K562 (cell line): ENCODE data around the gene MXI1. TPM values are rescaled to one million over a fixed set of nuclear protein-coding genes. Genes with fewer than 3 reads are reported as not detected.

ENCODE experiments used
- ADNP ChIP-seq: fragments of 200-800 bp; sonication (Bioruptor generic); IDR thresholded peaks from 2 replicates; pipeline ENCODE4 v1.6.1; 2016; ENCODE audit warnings: missing genetic modification characterization, missing compliant biosample characterization
- ARID3B ChIP-seq: fragments of 250-450 bp; sonication (Bioruptor Pico); IDR thresholded peaks from 2 replicates; pipeline ENCODE4 v1.4.0; 2020; ENCODE audit warnings: borderline replicate concordance
- CREB3 ChIP-seq: fragments of 450-650 bp; conservative IDR thresholded peaks from 2 replicates; pipeline ENCODE4 v1.6.1; 2016; ENCODE audit warnings: missing genetic modification characterization, low read depth, mild to moderate bottlenecking, missing compliant biosample characterization, moderate library complexity
- EZH2 ChIP-seq: IDR thresholded peaks from 2 replicates; pipeline ENCODE4 v1.6.1; 2012; ENCODE audit warnings: low read depth, mild to moderate bottlenecking, inconsistent platforms, low read length, borderline replicate concordance
- HOXB6 ChIP-seq: fragments of 250-450 bp; sonication (Bioruptor Pico); IDR thresholded peaks from 2 replicates; pipeline ENCODE4 v1.5.1; 2022; ENCODE audit warnings: mild to moderate bottlenecking, borderline replicate concordance
- MBD2 ChIP-seq: sonication (generic); IDR thresholded peaks from 2 replicates; pipeline ENCODE4 v1.6.1; 2016; ENCODE audit warnings: low read depth, borderline replicate concordance
- MCM5 ChIP-seq: fragments of 450-650 bp; IDR thresholded peaks from 2 replicates; pipeline ENCODE4 v1.6.1; 2016; ENCODE audit warnings: low read depth
- NFATC3 ChIP-seq: fragments of 450-650 bp; IDR thresholded peaks from 2 replicates; pipeline ENCODE4 v1.6.1; 2017; ENCODE audit warnings: mild to moderate bottlenecking
- PURB ChIP-seq: sonication (generic); formaldehyde crosslinking; IDR thresholded peaks from 2 replicates; pipeline ENCODE4 v1.9.0; 2021; ENCODE audit warnings: low read depth, mild to moderate bottlenecking, missing genetic modification reagents
- RBFOX2 ChIP-seq: fragments of 200-400 bp; formaldehyde crosslinking; IDR thresholded peaks from 2 replicates; pipeline ENCODE4 v1.6.1; 2017; ENCODE audit warnings: low read depth, mild to moderate bottlenecking, low read length, moderate library complexity
- SMAD1 ChIP-seq: fragments of 150-350 bp; IDR thresholded peaks from 2 replicates; pipeline ENCODE4 v1.6.1; 2014; ENCODE audit warnings: low read length, low read depth; ENCODE audit not compliant: partially characterized antibody
- SREBF1 ChIP-seq: fragments of 150-350 bp; IDR thresholded peaks from 2 replicates; pipeline ENCODE4 v1.6.1; 2014; ENCODE audit warnings: antibody characterized with exemption, low read depth, low read length, borderline replicate concordance
- SREBF2 ChIP-seq: sonication (generic); formaldehyde crosslinking; IDR thresholded peaks from 2 replicates; pipeline ENCODE4 v1.4.0; 2020; ENCODE audit warnings: mild to moderate bottlenecking, missing genetic modification reagents
- ZBTB33 ChIP-seq: sonication (generic); formaldehyde crosslinking; IDR thresholded peaks from 2 replicates; pipeline ENCODE4 v1.8.1; 2023; ENCODE audit warnings: mild to moderate bottlenecking, missing genetic modification reagents
- ZNF384 ChIP-seq: IDR thresholded peaks from 2 replicates; pipeline ENCODE4 v1.6.1; 2012; ENCODE audit warnings: low read depth, low read length, improper control_type of control experiment
- ZNF511 ChIP-seq: sonication (generic); formaldehyde crosslinking; IDR thresholded peaks from 2 replicates; pipeline ENCODE4 v1.8.0; 2022; ENCODE audit warnings: mild to moderate bottlenecking, missing genetic modification reagents
- ZNF592 ChIP-seq: fragments of 450-650 bp; IDR thresholded peaks from 2 replicates; pipeline ENCODE4 v1.6.1; 2017; ENCODE audit warnings: antibody characterized with exemption, mild to moderate bottlenecking
- ZNF76 ChIP-seq: fragments of 250-450 bp; sonication (Bioruptor Pico); IDR thresholded peaks from 2 replicates; pipeline ENCODE4 v1.4.0; 2020; ENCODE audit warnings: mild to moderate bottlenecking, moderate library complexity, borderline replicate concordance
- polyA plus RNA-seq, 8 experiments: library from polyadenylated mRNA; depleted of rRNA in 4 of 8; stranded (reverse) in 5 of 8; unstranded in 3 of 8; fragments of >200 nt; fragmentation: Nextera tagmentation in 2 of 8; fragmentation: Illumina TruSeq in 1 of 8; extraction: Ambion mirVana in 2 of 8; extraction: Trizol in 1 of 8; gene quantifications; 2 replicates each; pipeline versions ENCODE4 v1.2.1 to v1.2.3, GENCODE V29; 2011 to 2014; ENCODE audit warnings: inconsistent platforms in 1 of 8, missing spikeins in 1 of 8
- total RNA-seq, 7 experiments: library from RNA; depleted of rRNA in 6 of 7; stranded (reverse); fragments of >200 nt in 6 of 7; fragmentation: Illumina TruSeq in 2 of 7; extraction: Trizol in 2 of 7; gene quantifications; 2 replicates each; pipeline versions ENCODE4 v1.2.1 to v1.2.3, GENCODE V29; 2011 to 2021; ENCODE audit warnings: low replicate concordance in 1 of 7

Gene MXI1
- total and polyA plus RNA-seq, 9 of the 15 experiments (the other 6 are each of a cell fraction or from before 2014, with no cell fraction given) = 9.1 to 23.7 (median 14.8) TPM

- no peak for TF ChIP-seq MCM5
- no peak for TF ChIP-seq ZBTB33 (CRISPR knock-in tag)
- no peak for TF ChIP-seq HOXB6 (CRISPR knock-in tag)
- no peak for TF ChIP-seq SMAD1
- TF ChIP-seq ZNF384 = no peak
- TF ChIP-seq ZNF592 = no peak
- TF ChIP-seq EZH2 = no peak
- no peak for TF ChIP-seq ZNF76 (CRISPR knock-in tag)
- TF ChIP-seq NFATC3 = no peak
- no peak for TF ChIP-seq CREB3
- no peak for TF ChIP-seq SREBF2
- no peak for TF ChIP-seq PURB (CRISPR knock-in tag)
- peak; percentile 81 for TF ChIP-seq RBFOX2
- no peak for TF ChIP-seq ZNF511
- TF ChIP-seq ADNP (tag) = peak; percentile 4; the same call in 1 of the 2 replicates
- no peak for TF ChIP-seq ARID3B (CRISPR knock-in tag)
- peak; percentile 86 for TF ChIP-seq MBD2
- no peak for TF ChIP-seq SREBF1
Measured at GRCh38 chr10:110225756-110226542, 18.5 kb downstream of the MXI1 start (continued).
